ENCODE data around the gene TSC22D1.

- TF ChIP-seq, protein P1, sequence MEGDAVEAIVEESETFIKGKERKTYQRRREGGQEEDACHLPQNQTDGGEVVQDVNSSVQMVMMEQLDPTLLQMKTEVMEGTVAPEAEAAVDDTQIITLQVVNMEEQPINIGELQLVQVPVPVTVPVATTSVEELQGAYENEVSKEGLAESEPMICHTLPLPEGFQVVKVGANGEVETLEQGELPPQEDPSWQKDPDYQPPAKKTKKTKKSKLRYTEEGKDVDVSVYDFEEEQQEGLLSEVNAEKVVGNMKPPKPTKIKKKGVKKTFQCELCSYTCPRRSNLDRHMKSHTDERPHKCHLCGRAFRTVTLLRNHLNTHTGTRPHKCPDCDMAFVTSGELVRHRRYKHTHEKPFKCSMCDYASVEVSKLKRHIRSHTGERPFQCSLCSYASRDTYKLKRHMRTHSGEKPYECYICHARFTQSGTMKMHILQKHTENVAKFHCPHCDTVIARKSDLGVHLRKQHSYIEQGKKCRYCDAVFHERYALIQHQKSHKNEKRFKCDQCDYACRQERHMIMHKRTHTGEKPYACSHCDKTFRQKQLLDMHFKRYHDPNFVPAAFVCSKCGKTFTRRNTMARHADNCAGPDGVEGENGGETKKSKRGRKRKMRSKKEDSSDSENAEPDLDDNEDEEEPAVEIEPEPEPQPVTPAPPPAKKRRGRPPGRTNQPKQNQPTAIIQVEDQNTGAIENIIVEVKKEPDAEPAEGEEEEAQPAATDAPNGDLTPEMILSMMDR (conservative IDR thresholded peaks at IDR 0.05 in 1 of 2, IDR thresholded peaks at IDR 0.05 in 1 of 2; ENCODE audit: extremely low read depth in 1 of 2, insufficient read depth in 1 of 2, low read depth in 1 of 2, low read length in 2 of 2): no peak
- TF ChIP-seq EZH2 (IDR thresholded peaks at IDR 0.05; ENCODE audit: borderline replicate concordance, low read length): no peak
Observed at GRCh38 chr13:44459674-44460073, 116.5 kb downstream of the TSC22D1 start.
